ENCODE data around the gene ALX4.

Gene ALX4

GRCh38 chr11:44309478-44310205 is at the start of gene ALX4:
ALX4 (minus strand) TSS chr11:44310139; CDS start chr11:44310062, 77 bp downstream.
- no peak within 1 kb of the TSS for H3K4me3 ChIP-seq (ENCODE audit: low read depth, low read length)
- TF ChIP-seq CTCF (IDR thresholded peaks at IDR 0.05; ENCODE audit: borderline replicate concordance, insufficient read depth, low read depth, low read length) = no peak

- H3K4me3 ChIP-seq (ENCODE audit: low read depth, low read length) = no peak overlapping the region
- no peak for TF ChIP-seq CTCF (IDR thresholded peaks at IDR 0.05; ENCODE audit: borderline replicate concordance, insufficient read depth, low read depth, low read length)
Observed at GRCh38 chr11:44359162-44359561, 49.2 kb upstream of the ALX4 start.

GRCh38 chr11:44358713-44359112 is 48.8 kb upstream of the ALX4 start:
- no peak overlapping the region for H3K4me3 ChIP-seq (ENCODE audit: low read depth, low read length)
- no peak for TF ChIP-seq CTCF (IDR thresholded peaks at IDR 0.05; ENCODE audit: borderline replicate concordance, insufficient read depth, low read depth, low read length)

GRCh38 chr11:44357711-44358110 is 47.8 kb upstream of the ALX4 start:
- TF ChIP-seq CTCF (IDR thresholded peaks at IDR 0.05; ENCODE audit: borderline replicate concordance, insufficient read depth, low read depth, low read length) = no peak
- H3K4me3 ChIP-seq (ENCODE audit: low read depth, low read length) = no peak overlapping the region

- no peak overlapping the region for H3K4me3 ChIP-seq (ENCODE audit: low read depth, low read length)
- TF ChIP-seq CTCF (IDR thresholded peaks at IDR 0.05; ENCODE audit: borderline replicate concordance, insufficient read depth, low read depth, low read length) = no peak
Observed at GRCh38 chr11:44356351-44356750, 46.4 kb upstream of the ALX4 start.

- H3K4me3 ChIP-seq (ENCODE audit: low read depth, low read length) = no peak overlapping the region
- TF ChIP-seq CTCF (IDR thresholded peaks at IDR 0.05; ENCODE audit: borderline replicate concordance, insufficient read depth, low read depth, low read length) = no peak
Observed at GRCh38 chr11:44351898-44352498, 42.1 kb upstream of the ALX4 start.
